MM.1S (cell line): Measurements from ENCODE around the gene FCHO1.

ENCODE experiments used
- CTCF ChIP-seq: fragments of 300-600 bp; sonication (generic); IDR thresholded peaks from 2 replicates; pipeline ENCODE4 v1.5.1; 2016; ENCODE audit warnings: antibody characterized with exemption, low read length, mixed read lengths
- EZH2phosphoT487 ChIP-seq: fragments of 300-600 bp; sonication (generic); IDR thresholded peaks from 2 replicates; pipeline ENCODE4 v1.6.1; 2018; ENCODE audit warnings: antibody characterized with exemption, low read length

- no peak for TF ChIP-seq CTCF
- no peak for TF ChIP-seq EZH2phosphoT487
These were observed 45.7 kb downstream of the FCHO1 start for GRCh38 chr19:17796838-17797423.
